Measurements from ENCODE around the gene GRIN2C.
"Not testable (repeated sequence)": the region's sequence is repeated elsewhere in the genome, so short reads cannot be mapped to it uniquely, and the experiment has no call there.

GRIN2C gene

GRCh38 chr17:74859459-74860228, at the start of gene GRIN2C:
Gene GRIN2C, minus strand, starts transcription at chr17:74859885. Its CDS starts 4,793 bp downstream, at chr17:74855092.
- Histone ChIP-seq H3K36me3 (replicated peaks) (no peaks in the 10 kb centered on the region), H3K4me3 (peak within 1 kb of the TSS; percentile 36), H3K27me3 (ENCODE audit: low read depth) (peaks cover 20% of the 10 kb centered on the region), H3K9me3 (no peaks in the 10 kb centered on the region), H3K4me1 (no peaks in the 10 kb centered on the region)
- peak in 1 of 2 experiments; percentile 59 for DNase-seq (ENCODE audit: low spot score in 2 of 2)
- in situ Hi-C loops (cut with MboI; ENCODE audit: low sequenced_read_pairs), result no loop called here

- H3K4me1 ChIP-seq; H3K4me3 ChIP-seq; in situ Hi-C loops (cut with MboI; ENCODE audit: low sequenced_read_pairs); DNase-seq (ENCODE audit: low spot score in 2 of 2); H3K36me3 ChIP-seq (replicated peaks); H3K9me3 ChIP-seq; H3K27me3 ChIP-seq (ENCODE audit: low read depth): not testable (repeated sequence)
Observed at GRCh38 chr17:74909097-74909496, 49.4 kb upstream of the GRIN2C start.

- Histone ChIP-seq H3K4me1 (no peaks in the 10 kb centered on the region), H3K9me3 (no peaks in the 10 kb centered on the region), H3K4me3 (no peak overlapping the region), H3K36me3 (replicated peaks) (no peaks in the 10 kb centered on the region), H3K27me3 (ENCODE audit: low read depth) (peaks cover 7% of the 10 kb centered on the region)
- DNase-seq (ENCODE audit: low spot score in 2 of 2), result no peak
- in situ Hi-C loops (cut with MboI; ENCODE audit: low sequenced_read_pairs), result no loop called here
Observed at GRCh38 chr17:74907012-74907411, 47.3 kb upstream of the GRIN2C start.

- H3K27me3 ChIP-seq (ENCODE audit: low read depth); H3K36me3 ChIP-seq (replicated peaks); H3K9me3 ChIP-seq; H3K4me3 ChIP-seq; H3K4me1 ChIP-seq; in situ Hi-C loops (cut with MboI; ENCODE audit: low sequenced_read_pairs): not testable (repeated sequence)
- DNase-seq (ENCODE audit: low spot score in 2 of 2), result peak in 1 of 2 experiments; percentile 49
Observed at GRCh38 chr17:74906214-74906793, 46.6 kb upstream of the GRIN2C start.

- Histone ChIP-seq H3K36me3 (replicated peaks) (no peaks in the 10 kb centered on the region), H3K27me3 (ENCODE audit: low read depth) (peaks cover 7% of the 10 kb centered on the region), H3K4me3 (no peak overlapping the region), H3K4me1 (no peaks in the 10 kb centered on the region), H3K9me3 (no peaks in the 10 kb centered on the region)
- in situ Hi-C loops (cut with MboI; ENCODE audit: low sequenced_read_pairs), result no loop called here
- DNase-seq (ENCODE audit: low spot score in 2 of 2), result no peak
Observed at GRCh38 chr17:74904687-74905409, 45.2 kb upstream of the GRIN2C start.

- Histone ChIP-seq H3K4me1 (no peaks in the 10 kb centered on the region), H3K27me3 (ENCODE audit: low read depth) (peaks cover 7% of the 10 kb centered on the region), H3K9me3 (no peaks in the 10 kb centered on the region), H3K4me3 (no peak overlapping the region), H3K36me3 (replicated peaks) (no peaks in the 10 kb centered on the region)
- in situ Hi-C loops (cut with MboI; ENCODE audit: low sequenced_read_pairs), result no loop called here
- DNase-seq (ENCODE audit: low spot score in 2 of 2), result no peak
Observed at GRCh38 chr17:74903671-74904070, 44.0 kb upstream of the GRIN2C start.

- no peaks in the 10 kb centered on the region for H3K4me1 ChIP-seq
- no peak overlapping the region for H3K4me3 ChIP-seq
- DNase-seq (ENCODE audit: low spot score in 2 of 2), result no peak
- H3K36me3 ChIP-seq (replicated peaks), result no peaks in the 10 kb centered on the region
- H3K9me3 ChIP-seq, result no peaks in the 10 kb centered on the region
- peaks cover 7% of the 10 kb centered on the region for H3K27me3 ChIP-seq (ENCODE audit: low read depth)
- in situ Hi-C loops (cut with MboI; ENCODE audit: low sequenced_read_pairs), result no loop called here
Observed at GRCh38 chr17:74903034-74903433, 43.3 kb upstream of the GRIN2C start.

- DNase-seq (ENCODE audit: low spot score in 2 of 2), result no peak
- H3K9me3 ChIP-seq, result no peaks in the 10 kb centered on the region
- in situ Hi-C loops (cut with MboI; ENCODE audit: low sequenced_read_pairs), result no loop called here
- peaks cover 14% of the 10 kb centered on the region for H3K27me3 ChIP-seq (ENCODE audit: low read depth)
- no peak overlapping the region for H3K4me3 ChIP-seq
- H3K36me3 ChIP-seq (replicated peaks), result no peaks in the 10 kb centered on the region
- no peaks in the 10 kb centered on the region for H3K4me1 ChIP-seq
Observed at GRCh38 chr17:74901353-74902135, 41.9 kb upstream of the GRIN2C start.

- peaks cover 23% of the 10 kb centered on the region for H3K27me3 ChIP-seq (ENCODE audit: low read depth)
- no peak overlapping the region for H3K4me3 ChIP-seq
- no peaks in the 10 kb centered on the region for H3K4me1 ChIP-seq
- H3K9me3 ChIP-seq, result no peaks in the 10 kb centered on the region
- no peak for DNase-seq (ENCODE audit: low spot score in 2 of 2)
- in situ Hi-C loops (cut with MboI; ENCODE audit: low sequenced_read_pairs), result no loop called here
- no peaks in the 10 kb centered on the region for H3K36me3 ChIP-seq (replicated peaks)
Observed at GRCh38 chr17:74900208-74900607, 40.5 kb upstream of the GRIN2C start.

- no peak for DNase-seq (ENCODE audit: low spot score in 2 of 2)
- in situ Hi-C loops (cut with MboI; ENCODE audit: low sequenced_read_pairs), result no loop called here
- Histone ChIP-seq H3K36me3 (replicated peaks) (no peaks in the 10 kb centered on the region), H3K4me3 (no peak overlapping the region), H3K4me1 (no peaks in the 10 kb centered on the region), H3K9me3 (no peaks in the 10 kb centered on the region), H3K27me3 (ENCODE audit: low read depth) (peaks cover 32% of the 10 kb centered on the region)
Observed at GRCh38 chr17:74898376-74898946, 38.8 kb upstream of the GRIN2C start.

- Histone ChIP-seq H3K4me3 (peak overlapping the region; percentile 35), H3K36me3 (replicated peaks) (no peaks in the 10 kb centered on the region), H3K27me3 (ENCODE audit: low read depth) (peaks cover 37% of the 10 kb centered on the region), H3K9me3 (no peaks in the 10 kb centered on the region), H3K4me1 (no peaks in the 10 kb centered on the region)
- DNase-seq (ENCODE audit: low spot score in 2 of 2), result no peak
- in situ Hi-C loops (cut with MboI; ENCODE audit: low sequenced_read_pairs), result no loop called here
Observed at GRCh38 chr17:74893936-74894671, 34.4 kb upstream of the GRIN2C start.

GRCh38 chr17:74892974-74893911, 33.6 kb upstream of the GRIN2C start, which contains the start of gene FADS6:
Gene FADS6, minus strand, starts transcription at chr17:74893633. Its CDS starts 38 bp downstream, at chr17:74893595.
- Histone ChIP-seq H3K4me1 (no peaks in the 10 kb centered on the region), H3K9me3 (no peaks in the 10 kb centered on the region), H3K4me3 (peak within 1 kb of the TSS; percentile 35), H3K27me3 (ENCODE audit: low read depth) (peaks cover 37% of the 10 kb centered on the region), H3K36me3 (replicated peaks) (no peaks in the 10 kb centered on the region)
- in situ Hi-C loops (cut with MboI; ENCODE audit: low sequenced_read_pairs), result no loop called here
- peak in 1 of 2 experiments; percentile 39 for DNase-seq (ENCODE audit: low spot score in 2 of 2)
